HCT116 (cell line): ENCODE results near the gene RNF215.

Source experiments
- CBX3 ChIP-seq: IDR thresholded peaks from 2 replicates; pipeline ENCODE4 v1.6.1; 2012; ENCODE audit warnings: low read depth
- MAX ChIP-seq: IDR thresholded peaks from 2 replicates; pipeline ENCODE4 v1.6.1; 2012
- YY1 ChIP-seq: IDR thresholded peaks from 2 replicates; pipeline ENCODE4 v1.6.1; 2011; ENCODE audit warnings: low read length, low read depth, moderate library complexity, mild to moderate bottlenecking; ENCODE audit not compliant: insufficient replicate concordance; ENCODE audit errors: extremely low read depth
- ZNF274 ChIP-seq: fragments of 200-500 bp; sonication (Bioruptor generic); IDR thresholded peaks from 2 replicates; pipeline ENCODE4 v1.6.1; 2014; ENCODE audit warnings: mild to moderate bottlenecking, low read depth, low read length, inconsistent platforms
- TF ChIP-seq, protein P1 (sequence below), 3 experiments: fragments of 200-600 bp in 1 of 3; sonication (generic) in 1 of 3; IDR thresholded peaks in 2 of 3; conservative IDR thresholded peaks in 1 of 3; 2 replicates each; pipeline ENCODE4 v1.5.1; 2012 to 2017; ENCODE audit warnings: low read depth in 2 of 3, low read length in 2 of 3, antibody characterized with exemption in 1 of 3, borderline replicate concordance in 1 of 3, control low read depth in 1 of 3, mild to moderate bottlenecking in 1 of 3, mixed read lengths in 1 of 3, mixed run types in 1 of 3, moderate library complexity in 1 of 3; ENCODE audit not compliant: insufficient read depth in 1 of 3

DNA sequence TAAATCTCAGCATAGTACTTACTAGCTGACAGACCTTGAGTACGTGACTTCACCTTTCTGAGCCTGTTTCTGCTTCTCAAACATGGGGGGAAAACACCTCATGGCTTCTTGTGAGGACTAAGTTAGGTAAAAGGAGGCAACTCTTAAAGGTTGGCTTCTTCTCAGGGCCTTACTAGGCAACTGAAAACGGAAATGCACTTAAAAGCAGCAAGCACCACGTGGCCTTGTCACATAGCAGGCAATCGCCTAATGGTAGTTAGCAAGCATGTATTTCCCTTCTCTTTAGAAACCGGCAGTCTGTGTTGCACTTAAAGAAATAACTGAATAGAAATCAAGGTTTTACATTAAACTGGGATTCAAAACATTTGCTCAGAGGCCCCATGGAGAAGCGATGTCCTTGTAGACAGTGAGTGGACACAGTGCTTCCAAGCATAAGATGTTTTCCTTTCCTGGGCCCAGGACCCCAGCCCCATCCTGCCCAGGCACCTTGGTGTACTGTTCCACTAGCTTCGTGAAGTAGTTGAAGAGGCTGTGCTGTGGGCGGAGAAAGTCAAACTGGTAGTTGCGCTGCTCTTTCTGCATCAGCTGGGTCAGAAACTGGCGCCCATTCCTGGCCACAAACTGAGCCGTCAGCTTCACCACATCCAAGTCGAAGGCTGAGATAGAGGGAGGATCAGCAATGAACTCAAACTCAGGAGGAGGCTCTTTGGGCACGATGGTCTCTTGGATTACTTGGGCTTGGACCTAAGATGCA is 42.6 kb downstream of the RNF215 start:
- TF ChIP-seq, protein P1, sequence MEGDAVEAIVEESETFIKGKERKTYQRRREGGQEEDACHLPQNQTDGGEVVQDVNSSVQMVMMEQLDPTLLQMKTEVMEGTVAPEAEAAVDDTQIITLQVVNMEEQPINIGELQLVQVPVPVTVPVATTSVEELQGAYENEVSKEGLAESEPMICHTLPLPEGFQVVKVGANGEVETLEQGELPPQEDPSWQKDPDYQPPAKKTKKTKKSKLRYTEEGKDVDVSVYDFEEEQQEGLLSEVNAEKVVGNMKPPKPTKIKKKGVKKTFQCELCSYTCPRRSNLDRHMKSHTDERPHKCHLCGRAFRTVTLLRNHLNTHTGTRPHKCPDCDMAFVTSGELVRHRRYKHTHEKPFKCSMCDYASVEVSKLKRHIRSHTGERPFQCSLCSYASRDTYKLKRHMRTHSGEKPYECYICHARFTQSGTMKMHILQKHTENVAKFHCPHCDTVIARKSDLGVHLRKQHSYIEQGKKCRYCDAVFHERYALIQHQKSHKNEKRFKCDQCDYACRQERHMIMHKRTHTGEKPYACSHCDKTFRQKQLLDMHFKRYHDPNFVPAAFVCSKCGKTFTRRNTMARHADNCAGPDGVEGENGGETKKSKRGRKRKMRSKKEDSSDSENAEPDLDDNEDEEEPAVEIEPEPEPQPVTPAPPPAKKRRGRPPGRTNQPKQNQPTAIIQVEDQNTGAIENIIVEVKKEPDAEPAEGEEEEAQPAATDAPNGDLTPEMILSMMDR (IDR thresholded peaks at IDR 0.05 in 2 of 3, conservative IDR thresholded peaks at IDR 0.05 in 1 of 3; ENCODE audit: borderline replicate concordance in 1 of 3, insufficient read depth in 1 of 3, low read depth in 2 of 3, low read length in 2 of 3): no peak
- TF ChIP-seq CBX3 (no peak), MAX (no peak), YY1 (no peak), ZNF274 (no peak)
